GM23248 (cell line): ENCODE measurements around the gene MTFP1. TPM values are rescaled to one million over a fixed set of nuclear protein-coding genes. Genes with fewer than 3 reads are reported as not detected.

ENCODE experiments used
- DNase-seq: peaks from one replicate; pipeline ENCODE4 v3.0.0-alpha.2; 2015
- H2AFZ ChIP-seq: fragments of 200-600 bp; sonication (generic); 2 replicates; pipeline ENCODE4 v1.6.1; 2016; ENCODE audit warnings: antibody characterized with exemption
- H3F3A ChIP-seq: fragments of 200-600 bp; sonication (generic); 2 replicates; pipeline ENCODE4 v1.6.1; 2016; ENCODE audit warnings: mild to moderate bottlenecking, antibody characterized with exemption, mixed run types; ENCODE audit not compliant: insufficient read depth
- H3K27ac ChIP-seq: fragments of 200-600 bp; sonication (generic); 2 replicates; pipeline ENCODE4 v1.5.1; 2016; ENCODE audit warnings: mild to moderate bottlenecking
- H3K27me3 ChIP-seq: fragments of 200-600 bp; sonication (generic); replicated peaks from 2 replicates; pipeline ENCODE4 v1.6.1; 2016; ENCODE audit warnings: mild to moderate bottlenecking; ENCODE audit not compliant: insufficient read depth
- H3K36me3 ChIP-seq: fragments of 200-600 bp; sonication (generic); 2 replicates; pipeline ENCODE4 v1.6.1; 2016; ENCODE audit warnings: low read depth, mild to moderate bottlenecking
- H3K4me1 ChIP-seq: fragments of 200-600 bp; sonication (generic); 2 replicates; pipeline ENCODE4 v1.6.1; 2016; ENCODE audit warnings: mild to moderate bottlenecking; ENCODE audit not compliant: insufficient read depth
- H3K4me2 ChIP-seq: fragments of 200-600 bp; sonication (generic); one replicate; pipeline ENCODE4 v1.6.1; 2016; ENCODE audit warnings: mild to moderate bottlenecking; ENCODE audit not compliant: unreplicated experiment
- H3K4me3 ChIP-seq: fragments of 200-600 bp; sonication (generic); 2 replicates; pipeline ENCODE4 v1.5.1; 2016; ENCODE audit warnings: mild to moderate bottlenecking
- H3K79me2 ChIP-seq: fragments of 200-600 bp; sonication (generic); 2 replicates; pipeline ENCODE4 v1.6.1; 2016; ENCODE audit warnings: mild to moderate bottlenecking; ENCODE audit not compliant: insufficient read depth
- H3K9ac ChIP-seq: fragments of 200-600 bp; sonication (generic); 2 replicates; pipeline ENCODE4 v1.6.1; 2016; ENCODE audit warnings: mild to moderate bottlenecking
- H3K9me2 ChIP-seq: fragments of 200-600 bp; sonication (generic); 2 replicates; pipeline ENCODE4 v1.6.1; 2016; ENCODE audit warnings: mixed run types, mild to moderate bottlenecking, moderate library complexity; ENCODE audit not compliant: insufficient read depth
- H3K9me3 ChIP-seq: fragments of 200-600 bp; sonication (generic); one replicate; pipeline ENCODE4 v1.6.1; 2017; ENCODE audit warnings: low read depth
- H4K20me1 ChIP-seq: fragments of 200-600 bp; sonication (generic); 2 replicates; pipeline ENCODE4 v1.6.0; 2016; ENCODE audit not compliant: insufficient read depth
- EZH2 ChIP-seq: fragments of 200-600 bp; sonication (generic); IDR thresholded peaks from 2 replicates; pipeline ENCODE4 v1.6.1; 2018; ENCODE audit warnings: antibody characterized with exemption, mild to moderate bottlenecking; ENCODE audit not compliant: insufficient read depth, poor library complexity, severe bottlenecking
- EZH2phosphoT487 ChIP-seq: fragments of 200-600 bp; sonication (generic); IDR thresholded peaks from 2 replicates; pipeline ENCODE4 v1.6.1; 2018; ENCODE audit warnings: antibody characterized with exemption, moderate library complexity, mild to moderate bottlenecking, low read depth; ENCODE audit not compliant: insufficient read depth
- WGBS, 2 experiments: methylation state at CpG; one replicate each; pipeline ENCODE4 v1.1.6; 2015 to 2017; ENCODE audit warnings: low lambda C conversion rate in 2 of 2, low coverage in 1 of 2; ENCODE audit errors: missing lambda C conversion rate in 2 of 2; 5-methylcytosine and 5-hydroxymethylcytosine counted together
- in situ Hi-C: fragments of 300-500 bp; cut with MboI; formaldehyde crosslinking; loops from 2 replicates; pipeline ENCODE4 v1.15.0; 2020
- polyA plus RNA-seq: library from polyadenylated mRNA; unstranded; fragments of >200 nt; fragmentation: Nextera tagmentation; extraction: Ambion mirVana; gene quantifications from 2 replicates; pipeline ENCODE4 v1.2.1, GENCODE V29; 2016
- total RNA-seq: library from RNA; depleted of rRNA; stranded (reverse); fragments of >200 nt; shearing (Covaris generic); gene quantifications from 2 replicates; pipeline ENCODE4 v1.2.3, GENCODE V29; 2014

The MTFP1 gene
- total and polyA plus RNA-seq, 2 experiments from 2014 or later: 6.6 to 8.1 TPM

DNA sequence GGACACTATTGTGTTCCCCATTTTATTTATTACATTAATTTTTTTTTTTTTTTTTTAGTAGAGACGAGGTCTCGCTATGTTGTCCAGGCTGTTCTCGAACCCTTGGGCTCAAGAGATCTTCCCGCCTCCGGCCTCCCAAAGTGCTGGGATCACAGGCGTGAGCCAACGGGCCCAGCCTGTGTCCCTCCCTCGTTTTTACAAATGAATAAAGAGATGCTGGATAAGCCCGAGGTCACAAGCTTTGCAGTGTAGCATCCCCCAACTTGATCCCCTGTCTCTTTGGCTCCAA lies 297 bp upstream of the MTFP1 start:
- WGBS, 2 experiments: 1 to 3% methylated on average over 9 of the region's 9 CpGs

DNA sequence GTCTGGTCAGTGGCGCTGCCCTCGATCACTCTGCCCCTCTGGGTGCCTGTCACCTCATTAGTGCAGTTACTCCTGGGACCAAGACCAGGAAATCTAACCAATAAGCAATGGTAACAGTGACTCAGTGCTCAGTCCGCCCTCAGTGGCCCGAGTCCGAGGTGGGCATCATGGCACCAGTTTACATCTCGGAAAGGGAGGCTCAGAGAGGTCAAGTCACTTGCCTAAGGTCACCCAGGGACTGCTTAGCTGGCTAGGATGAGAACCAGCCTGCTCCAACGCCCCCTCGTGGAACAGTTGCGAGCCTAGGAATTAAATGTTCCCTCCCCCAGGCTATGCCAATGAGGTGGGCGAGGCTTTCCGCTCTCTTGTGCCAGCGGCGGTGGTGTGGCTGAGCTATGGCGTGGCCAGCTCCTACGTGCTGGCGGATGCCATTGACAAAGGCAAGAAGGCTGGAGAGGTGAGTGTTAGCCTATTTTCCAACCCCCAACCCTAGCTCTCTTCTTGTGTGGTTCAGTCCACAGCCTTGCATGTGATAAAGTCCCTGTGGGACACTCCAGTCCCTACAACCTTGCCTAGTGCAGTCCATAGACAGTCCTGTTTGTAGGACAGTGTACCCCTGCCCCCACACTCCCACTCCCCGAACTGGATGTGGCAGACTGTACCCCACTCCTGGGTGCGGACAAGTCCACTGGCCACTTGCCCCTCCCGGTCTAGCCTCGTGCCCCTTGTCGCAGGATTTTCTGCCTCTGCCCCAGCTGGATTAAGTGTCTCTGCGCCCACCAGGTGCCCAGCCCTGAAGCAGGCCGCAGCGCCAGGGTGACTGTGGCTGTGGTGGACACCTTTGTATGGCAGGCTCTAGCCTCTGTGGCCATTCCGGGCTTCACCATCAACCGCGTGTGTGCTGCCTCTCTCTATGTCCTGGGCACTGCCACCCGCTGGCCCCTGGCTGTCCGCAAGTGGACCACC lies 1.1 kb downstream of the MTFP1 start:
- peaks cover 19% of the 10 kb centered on the region for H3F3A ChIP-seq
- peak overlapping the region; percentile 74 for H2AFZ ChIP-seq
- 45 to 47% methylated on average over 29 of the region's 29 CpGs for WGBS, 2 experiments
- H3K9ac ChIP-seq: peak overlapping the region; percentile 91
- no peaks in the 10 kb centered on the region for H3K36me3 ChIP-seq
- H3K4me2 ChIP-seq: peak overlapping the region; percentile 88
- TF ChIP-seq EZH2phosphoT487 (no peak), EZH2 (no peak)
- H4K20me1 ChIP-seq: no peaks in the 10 kb centered on the region
- peak overlapping the region; percentile 97 for H3K27ac ChIP-seq
- peaks cover 18% of the 10 kb centered on the region for H3K4me1 ChIP-seq
- in situ Hi-C loops: no loop called here
- DNase-seq: peak; percentile 92
- no peaks in the 10 kb centered on the region for H3K27me3 ChIP-seq
- H3K9me2 ChIP-seq: no peaks in the 10 kb centered on the region
- no peaks in the 10 kb centered on the region for H3K9me3 ChIP-seq
- H3K79me2 ChIP-seq: no peaks in the 10 kb centered on the region
- H3K4me3 ChIP-seq: peak overlapping the region; percentile 79

More for the DNA sequence above, 297 bp upstream of the MTFP1 start:
- no peaks in the 10 kb centered on the region for H3K27me3 ChIP-seq
- peaks cover 31% of the 10 kb centered on the region for H3F3A ChIP-seq
- H3K9me2 ChIP-seq: no peaks in the 10 kb centered on the region
- peak overlapping the region; percentile 74 for H2AFZ ChIP-seq
- peak overlapping the region; percentile 91 for H3K9ac ChIP-seq
- H3K36me3 ChIP-seq: no peaks in the 10 kb centered on the region
- H3K27ac ChIP-seq: peak overlapping the region; percentile 97
- peak overlapping the region; percentile 88 for H3K4me2 ChIP-seq
- TF ChIP-seq EZH2 (no peak), EZH2phosphoT487 (no peak)
- no peak for DNase-seq
- H3K4me1 ChIP-seq: peaks cover 31% of the 10 kb centered on the region
- no peaks in the 10 kb centered on the region for H4K20me1 ChIP-seq
- in situ Hi-C loops: no loop called here
- no peaks in the 10 kb centered on the region for H3K9me3 ChIP-seq
- H3K79me2 ChIP-seq: no peaks in the 10 kb centered on the region
- H3K4me3 ChIP-seq: peak overlapping the region; percentile 79

DNA sequence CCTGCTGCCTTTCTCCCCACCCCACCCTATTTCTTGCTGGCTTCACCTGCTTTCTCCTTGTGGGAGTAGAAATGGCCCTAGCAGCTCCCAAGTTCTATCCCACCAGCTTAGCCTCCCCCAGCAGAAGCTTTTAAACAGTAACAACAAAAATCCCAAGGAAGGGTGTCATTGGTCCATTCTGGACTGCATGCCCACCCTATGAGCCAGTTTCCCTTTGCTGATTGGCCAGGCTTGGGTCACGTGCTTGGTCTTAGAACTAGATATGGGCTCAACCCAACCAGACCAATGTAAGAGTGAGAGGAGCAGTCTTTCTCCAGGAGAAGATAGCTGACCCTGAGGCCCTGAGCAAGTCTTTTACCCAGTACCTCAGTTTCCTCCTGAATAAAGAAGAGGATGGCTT lies 2.3 kb downstream of the MTFP1 start:
- H3K9ac ChIP-seq: no peak overlapping the region
- H3K79me2 ChIP-seq: no peaks in the 10 kb centered on the region
- 63 to 77% methylated on average over 1 of the region's 1 CpG for whole genome bisulfite sequencing, 2 experiments
- no peaks in the 10 kb centered on the region for H4K20me1 ChIP-seq
- peak; percentile 16 for DNase-seq
- peaks cover 8% of the 10 kb centered on the region; the same call in 1 of the 2 replicates for H3K4me1 ChIP-seq
- no peaks in the 10 kb centered on the region for H3K9me3 ChIP-seq
- TF ChIP-seq EZH2: no peak
- TF ChIP-seq EZH2phosphoT487: no peak
- no peak overlapping the region for H3K27ac ChIP-seq
- H3K9me2 ChIP-seq: no peaks in the 10 kb centered on the region
- no peaks in the 10 kb centered on the region for H3K27me3 ChIP-seq
- no peaks in the 10 kb centered on the region for H3K36me3 ChIP-seq
- H3F3A ChIP-seq: peaks cover 9% of the 10 kb centered on the region; the same call in 1 of the 2 replicates
- H3K4me2 ChIP-seq: no peak overlapping the region
- in situ Hi-C loops: no loop called here
- no peak overlapping the region for H2AFZ ChIP-seq
- no peak overlapping the region for H3K4me3 ChIP-seq

DNA sequence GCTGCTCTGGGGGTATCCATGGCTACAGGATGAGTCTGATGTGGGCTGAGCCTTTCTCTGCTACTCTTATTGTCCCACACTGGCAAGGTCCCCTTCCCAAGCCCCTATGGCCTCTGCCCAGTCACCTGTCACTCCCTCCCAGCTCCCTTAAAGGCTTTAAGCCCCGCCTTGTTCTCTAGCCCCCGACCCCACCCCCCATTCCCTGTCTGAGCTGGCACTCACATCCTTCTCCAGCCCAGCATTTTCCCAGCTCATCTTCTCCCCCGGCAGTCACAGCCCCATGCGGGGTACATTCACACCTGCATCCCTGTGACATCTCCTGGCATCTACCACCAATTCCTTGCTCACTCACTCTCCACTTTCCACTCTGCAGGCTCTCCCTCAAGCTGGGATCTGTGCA lies 4.3 kb downstream of the MTFP1 start:
- H4K20me1 ChIP-seq: no peaks in the 10 kb centered on the region
- no peaks in the 10 kb centered on the region for H3K9me3 ChIP-seq
- H3F3A ChIP-seq: peaks cover 2% of the 10 kb centered on the region; the same call in 1 of the 2 replicates
- H3K36me3 ChIP-seq: no peaks in the 10 kb centered on the region
- no peaks in the 10 kb centered on the region for H3K27me3 ChIP-seq
- H3K9me2 ChIP-seq: no peaks in the 10 kb centered on the region
- H3K27ac ChIP-seq: no peak overlapping the region
- no peak overlapping the region for H3K4me2 ChIP-seq
- TF ChIP-seq EZH2phosphoT487 (no peak), EZH2 (no peak)
- peaks cover 3% of the 10 kb centered on the region; the same call in 1 of the 2 replicates for H3K4me1 ChIP-seq
- WGBS, 2 experiments: 46 to 60% methylated on average over 2 to 4 of the region's 4 CpGs
- H3K4me3 ChIP-seq: no peak overlapping the region
- H3K79me2 ChIP-seq: no peaks in the 10 kb centered on the region
- H2AFZ ChIP-seq: no peak overlapping the region
- H3K9ac ChIP-seq: no peak overlapping the region
- in situ Hi-C loops: no loop called here
- DNase-seq: no peak

DNA sequence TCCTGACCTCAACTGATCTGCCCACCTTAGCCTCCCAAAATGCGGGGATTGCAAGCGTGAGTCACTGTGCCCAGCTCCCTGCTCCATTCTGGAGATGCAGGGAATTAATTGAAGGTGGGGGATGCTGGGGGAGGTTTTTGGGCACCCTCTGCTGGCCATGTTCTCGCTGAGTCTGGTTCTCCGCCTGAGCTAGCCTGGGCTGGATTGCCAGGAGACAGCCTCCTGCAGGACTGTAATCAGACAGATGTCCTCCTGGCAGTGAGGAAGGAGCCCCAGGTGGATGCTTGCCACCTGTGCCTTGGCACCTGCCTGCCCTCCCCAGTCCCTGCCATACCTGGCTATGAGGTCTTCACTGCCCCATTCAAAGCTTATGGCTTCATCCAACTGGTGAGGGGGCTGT lies 5.4 kb downstream of the MTFP1 start:
- Histone ChIP-seq H3K79me2 (no peaks in the 10 kb centered on the region), H3K9me3 (no peaks in the 10 kb centered on the region), H3K36me3 (no peaks in the 10 kb centered on the region), H3K4me2 (no peak overlapping the region), H3K9ac (no peak overlapping the region), H3K27me3 (no peaks in the 10 kb centered on the region), H3F3A (no peaks in the 10 kb centered on the region), H3K4me1 (no peaks in the 10 kb centered on the region), H3K27ac (no peak overlapping the region), H3K4me3 (no peak overlapping the region), H4K20me1 (no peaks in the 10 kb centered on the region), H3K9me2 (no peaks in the 10 kb centered on the region), H2AFZ (no peak overlapping the region)
- in situ Hi-C loops: no loop called here
- TF ChIP-seq EZH2phosphoT487: no peak
- no peak for TF ChIP-seq EZH2
- DNase-seq: no peak
- 84 to 87% methylated on average over 4 of the region's 4 CpGs for WGBS, 2 experiments
